HG03442 (cell line): ENCODE measurements around the gene RABGAP1L.
"Not testable (repeated sequence)": the region's sequence is repeated elsewhere in the genome, so short reads cannot be mapped to it uniquely, and the experiment has no call there.

ENCODE experiments used
- ATAC-seq: cut with Tn5 transposase; IDR thresholded peaks from one replicate; pipeline ENCODE4 v1.9.1; 2021; ENCODE audit warnings: mild to moderate bottlenecking, moderate library complexity; ENCODE audit not compliant: unreplicated experiment

Gene RABGAP1L

GRCh38 chr1:174642393-174642792 lies 483.1 kb downstream of the RABGAP1L start:
- no peak for ATAC-seq

GRCh38 chr1:174643206-174643605 lies 483.9 kb downstream of the RABGAP1L start:
- ATAC-seq, result no peak

- ATAC-seq, result not testable (repeated sequence)
Observed at GRCh38 chr1:174649572-174649971, 490.3 kb downstream of the RABGAP1L start.

GRCh38 chr1:174652569-174653280 lies 493.4 kb downstream of the RABGAP1L start:
- ATAC-seq, result no peak

- ATAC-seq, result no peak
Observed at GRCh38 chr1:174654560-174654959, 495.2 kb downstream of the RABGAP1L start.

GRCh38 chr1:174656409-174657059 lies 497.2 kb downstream of the RABGAP1L start:
- no peak for ATAC-seq

- ATAC-seq, result no peak
Observed at GRCh38 chr1:174657411-174657810, 498.1 kb downstream of the RABGAP1L start.

GRCh38 chr1:174657893-174658292 lies 498.6 kb downstream of the RABGAP1L start:
- no peak for ATAC-seq

- ATAC-seq, result no peak
Observed at GRCh38 chr1:174659823-174660222, 500.5 kb downstream of the RABGAP1L start.

- ATAC-seq, result no peak
Observed at GRCh38 chr1:174660476-174660875, 501.2 kb downstream of the RABGAP1L start.

- no peak for ATAC-seq
Observed at GRCh38 chr1:174663358-174663757, 504.0 kb downstream of the RABGAP1L start.

GRCh38 chr1:174666248-174666647 lies 506.9 kb downstream of the RABGAP1L start:
- ATAC-seq, result no peak

GRCh38 chr1:174671826-174672225 lies 512.5 kb downstream of the RABGAP1L start:
- no peak for ATAC-seq

GRCh38 chr1:174676856-174677255 lies 517.5 kb downstream of the RABGAP1L start:
- no peak for ATAC-seq

- no peak for ATAC-seq
Observed at GRCh38 chr1:174678657-174679056, 519.3 kb downstream of the RABGAP1L start.

- ATAC-seq, result no peak
Observed at GRCh38 chr1:174680101-174680500, 520.8 kb downstream of the RABGAP1L start.

GRCh38 chr1:174682419-174683008 lies 523.2 kb downstream of the RABGAP1L start:
- ATAC-seq, result no peak

- ATAC-seq, result no peak
Observed at GRCh38 chr1:174686213-174686612, 526.9 kb downstream of the RABGAP1L start.

GRCh38 chr1:174689524-174689923 lies 530.2 kb downstream of the RABGAP1L start:
- ATAC-seq, result no peak

GRCh38 chr1:174690266-174690665 lies 530.9 kb downstream of the RABGAP1L start:
- ATAC-seq, result no peak

GRCh38 chr1:174692313-174692712 lies 533.0 kb downstream of the RABGAP1L start:
- no peak for ATAC-seq

GRCh38 chr1:174693085-174693484 lies 533.8 kb downstream of the RABGAP1L start:
- ATAC-seq, result no peak
